ENCODE measurements around the gene DLST. TPM values are rescaled to one million over a fixed set of nuclear protein-coding genes. Genes with fewer than 3 reads are reported as not detected.

DLST gene
- total RNA-seq, 1 experiment from 2014 or later = 80.2 TPM

DNA sequence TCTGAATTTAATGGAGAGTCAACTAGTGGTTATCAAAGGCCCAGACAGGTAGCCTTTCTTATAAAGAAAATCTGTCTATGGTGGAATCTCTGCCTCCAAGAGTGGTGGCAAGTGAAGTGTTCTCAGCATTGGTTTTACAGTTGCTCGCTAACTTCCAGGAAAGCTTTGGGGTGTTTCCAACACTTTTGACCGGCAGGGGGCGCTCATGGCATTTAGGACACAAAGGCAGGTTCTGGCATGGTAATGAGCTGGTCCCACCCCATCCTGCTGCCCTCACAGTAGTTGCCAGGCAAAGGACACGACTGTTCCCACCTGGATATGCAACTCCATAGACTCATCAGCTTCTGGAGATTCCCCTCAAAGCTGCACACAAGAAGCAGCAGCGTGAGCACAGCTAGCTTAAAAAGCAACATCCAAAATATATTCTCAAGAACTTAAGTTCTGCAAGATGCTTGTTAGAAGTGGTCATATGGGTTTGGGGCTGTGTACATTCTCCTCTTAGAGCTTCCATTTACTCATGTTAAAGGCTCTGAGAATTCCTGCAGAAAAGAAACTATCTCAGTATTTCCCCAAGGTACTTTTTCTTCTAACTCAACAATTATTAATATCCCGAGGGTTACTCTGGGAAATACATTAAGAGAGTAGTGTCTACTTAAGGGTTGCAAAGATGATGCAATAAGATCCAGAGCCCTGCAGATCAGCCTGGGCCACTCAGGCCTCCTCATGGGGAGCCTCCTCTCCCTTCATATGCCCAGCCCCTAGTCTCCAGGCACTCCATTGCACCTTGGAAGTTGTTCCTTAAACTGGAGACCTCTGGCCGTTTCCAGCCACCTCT is 20.6 kb upstream of the DLST start:
- DNase-seq (ENCODE audit: low read depth) = peak; percentile 75

DNA sequence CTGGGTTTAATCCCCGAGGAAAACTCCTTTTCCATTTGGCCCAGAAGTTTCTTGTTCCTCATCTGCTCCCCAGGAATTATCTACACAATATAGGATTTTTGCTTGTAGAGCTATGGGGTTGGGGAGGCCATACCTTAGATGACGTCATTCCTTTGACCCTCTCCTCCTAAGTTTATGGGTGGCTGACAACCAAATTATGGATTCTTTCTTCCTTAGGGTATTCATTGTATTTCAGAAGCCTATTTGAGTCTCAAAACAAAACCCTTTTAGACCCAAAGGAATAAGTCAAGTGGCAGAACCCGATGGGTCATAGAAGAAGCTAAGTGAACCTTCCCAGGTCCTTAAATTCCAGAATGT is 20.0 kb upstream of the DLST start:
- no peak for DNase-seq (ENCODE audit: low read depth)

DNA sequence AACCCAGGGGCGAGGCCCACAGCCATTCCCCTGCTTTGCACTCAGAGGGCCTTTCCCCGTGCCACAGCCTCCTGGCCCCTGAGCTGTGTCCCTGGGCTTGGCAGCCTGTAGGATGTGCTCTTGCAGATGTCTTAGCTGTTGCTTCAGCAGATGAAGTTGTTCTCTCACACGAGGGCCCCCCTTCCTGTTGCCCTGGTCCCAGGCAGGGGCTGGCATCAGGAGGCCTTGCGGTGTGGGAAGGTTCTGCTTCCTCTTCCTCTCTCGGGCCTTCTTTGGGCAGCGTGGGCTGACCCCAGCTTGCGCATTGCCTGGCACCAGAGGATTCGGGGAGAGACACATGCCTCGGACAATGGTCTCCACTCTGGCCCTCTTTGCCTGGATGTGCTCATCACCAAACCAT is 18.4 kb upstream of the DLST start:
- DNase-seq (ENCODE audit: low read depth) = no peak

DNA sequence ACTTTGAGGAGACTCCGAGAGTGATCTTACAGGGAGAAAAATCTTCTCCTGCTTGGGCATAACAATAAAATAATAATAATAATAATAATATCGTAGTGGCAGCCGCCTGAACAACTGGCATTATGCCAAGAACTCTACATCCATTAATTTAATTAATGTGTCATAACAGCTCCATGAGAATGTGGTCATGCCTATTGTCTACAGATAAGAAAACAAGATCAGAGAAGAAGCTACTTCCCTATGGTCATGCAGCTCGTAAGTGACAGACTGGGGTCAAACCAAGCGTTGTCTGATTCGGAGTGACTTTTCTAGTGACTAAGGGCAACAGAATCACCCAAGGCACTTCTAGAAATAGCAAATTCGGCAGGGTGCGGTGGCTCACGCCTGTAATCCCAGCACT is 17.5 kb upstream of the DLST start:
- no peak for DNase-seq (ENCODE audit: low read depth)

DNA sequence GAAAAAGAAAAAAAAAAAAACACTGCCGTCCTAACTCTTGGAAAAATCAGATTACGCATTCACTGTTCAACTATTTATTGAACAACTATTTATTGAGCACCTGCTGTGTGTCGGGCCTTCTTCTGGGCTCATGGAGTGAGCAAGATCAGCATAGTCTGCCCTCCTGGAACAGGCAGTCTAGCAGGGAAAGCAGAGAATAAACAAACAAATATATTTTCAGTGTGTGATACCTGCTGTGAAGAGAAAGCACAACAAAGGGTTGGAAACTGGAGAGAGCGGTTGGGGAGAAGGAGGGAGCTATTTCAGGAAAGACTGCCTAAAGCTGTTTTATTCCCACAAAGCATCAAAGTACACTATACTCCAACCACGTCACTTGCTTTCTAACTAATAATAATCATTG is 16.6 kb upstream of the DLST start:
- no peak for DNase-seq (ENCODE audit: low read depth)

DNA sequence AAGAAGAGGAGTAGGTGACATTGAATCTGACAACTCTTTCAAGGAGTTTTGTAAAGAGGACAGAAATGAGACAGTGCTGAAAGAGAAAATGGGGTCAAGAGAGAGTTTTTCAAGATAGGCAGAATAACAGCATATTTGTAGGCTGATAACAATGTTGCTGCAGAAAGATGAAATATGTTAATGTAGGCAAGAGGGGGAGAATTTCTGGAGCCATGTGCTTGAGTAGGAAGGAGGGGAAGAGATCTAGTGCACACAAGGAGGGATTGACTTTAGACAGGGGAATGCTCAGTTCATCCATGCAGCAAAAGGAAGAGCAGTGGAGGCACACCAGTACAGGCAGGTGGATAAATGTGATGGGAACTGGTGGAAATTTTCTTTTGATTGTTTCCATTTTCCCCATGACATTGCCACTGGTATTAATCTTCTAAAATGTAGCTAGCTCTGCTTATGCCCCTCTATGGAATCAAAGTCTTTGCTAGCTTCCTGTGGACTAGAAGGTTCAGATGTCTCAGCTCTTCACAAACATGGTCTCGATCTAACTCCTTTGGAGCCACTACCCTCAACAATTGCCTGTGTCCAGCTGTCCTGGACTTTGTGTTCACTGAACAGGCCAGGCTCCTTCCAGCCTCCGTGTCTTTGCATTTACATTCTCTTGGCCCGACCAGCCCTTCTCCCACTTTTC is 14.9 kb upstream of the DLST start:
- DNase-seq (ENCODE audit: low read depth) = no peak

DNA sequence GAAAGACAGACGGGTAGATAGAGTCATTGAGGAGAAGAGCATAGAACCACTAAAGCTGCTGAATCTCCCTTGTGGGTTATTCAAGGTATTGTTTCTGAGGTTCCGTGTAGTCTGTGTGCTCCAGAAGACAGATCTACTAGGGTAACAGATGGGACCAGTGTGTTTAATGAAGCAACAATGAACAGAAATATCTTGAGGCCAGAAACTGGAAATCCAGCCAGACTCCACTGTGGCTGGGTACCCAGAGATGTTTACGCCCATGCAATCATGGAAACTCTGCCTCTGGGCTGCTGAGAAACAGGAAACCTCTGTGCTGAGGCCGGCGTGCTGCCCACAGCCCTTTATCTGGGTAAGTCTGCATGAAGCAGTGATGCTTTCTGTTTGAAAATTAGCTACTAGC is 14.0 kb upstream of the DLST start:
- no peak for DNase-seq (ENCODE audit: low read depth)

DNA sequence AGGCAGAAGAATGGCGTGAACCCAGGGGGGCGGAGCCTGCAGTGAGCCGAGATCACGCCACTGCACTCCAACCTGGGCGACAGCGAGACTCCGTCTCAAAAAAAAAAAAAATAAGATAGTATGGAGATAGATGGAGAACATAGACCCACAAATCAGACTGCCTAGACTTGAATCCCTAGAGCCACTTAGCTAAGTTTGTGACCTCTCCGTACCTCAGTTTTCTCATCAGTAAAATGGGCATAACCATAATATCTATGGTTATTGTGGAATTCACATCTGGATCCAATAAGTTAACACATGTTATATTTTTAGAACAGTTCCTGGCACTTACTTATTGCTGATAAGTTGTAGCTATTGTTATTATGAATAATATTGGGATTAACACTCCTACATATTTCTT is 13.0 kb upstream of the DLST start:
- no peak for DNase-seq (ENCODE audit: low read depth)

DNA sequence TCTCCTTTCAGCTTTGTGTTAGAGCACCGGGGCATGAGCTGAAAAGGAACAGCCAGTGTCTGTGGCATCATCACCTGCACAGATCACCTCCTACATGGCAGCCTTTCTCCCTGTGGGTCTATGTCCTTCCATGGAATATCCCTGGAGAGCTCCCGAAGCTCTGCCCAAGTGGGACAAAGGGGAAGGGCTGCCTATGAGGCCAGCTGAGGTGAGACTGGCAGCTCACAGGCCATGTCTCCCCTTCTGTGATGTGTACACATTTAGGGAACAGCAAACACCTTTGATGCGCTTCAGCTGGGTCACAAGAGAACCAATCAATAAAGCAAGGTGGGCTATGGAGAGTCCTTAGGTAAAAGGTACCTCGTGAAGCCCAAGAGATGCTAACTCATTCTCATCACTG is 9.9 kb upstream of the DLST start:
- no peak for DNase-seq (ENCODE audit: low read depth)

DNA sequence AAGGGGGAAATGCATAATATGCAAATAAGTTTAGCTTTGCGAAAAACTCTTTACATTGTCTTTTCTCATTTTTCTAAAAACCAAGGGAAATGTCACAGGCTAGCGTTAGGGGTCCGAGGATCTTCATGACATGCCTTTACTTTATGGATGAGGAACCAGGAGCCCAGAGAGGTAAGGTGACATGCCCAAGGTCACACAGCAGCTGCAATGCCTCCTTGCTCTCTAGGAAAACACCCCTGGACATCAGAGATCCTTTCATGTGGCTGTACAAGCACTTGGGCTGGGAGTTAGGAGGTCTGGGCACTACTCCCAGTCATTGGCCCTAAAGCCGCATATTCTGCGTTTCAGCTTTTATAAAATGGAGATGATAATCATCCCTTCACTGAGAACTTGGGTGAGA is 6.5 kb upstream of the DLST start:
- DNase-seq (ENCODE audit: low read depth) = no peak

DNA sequence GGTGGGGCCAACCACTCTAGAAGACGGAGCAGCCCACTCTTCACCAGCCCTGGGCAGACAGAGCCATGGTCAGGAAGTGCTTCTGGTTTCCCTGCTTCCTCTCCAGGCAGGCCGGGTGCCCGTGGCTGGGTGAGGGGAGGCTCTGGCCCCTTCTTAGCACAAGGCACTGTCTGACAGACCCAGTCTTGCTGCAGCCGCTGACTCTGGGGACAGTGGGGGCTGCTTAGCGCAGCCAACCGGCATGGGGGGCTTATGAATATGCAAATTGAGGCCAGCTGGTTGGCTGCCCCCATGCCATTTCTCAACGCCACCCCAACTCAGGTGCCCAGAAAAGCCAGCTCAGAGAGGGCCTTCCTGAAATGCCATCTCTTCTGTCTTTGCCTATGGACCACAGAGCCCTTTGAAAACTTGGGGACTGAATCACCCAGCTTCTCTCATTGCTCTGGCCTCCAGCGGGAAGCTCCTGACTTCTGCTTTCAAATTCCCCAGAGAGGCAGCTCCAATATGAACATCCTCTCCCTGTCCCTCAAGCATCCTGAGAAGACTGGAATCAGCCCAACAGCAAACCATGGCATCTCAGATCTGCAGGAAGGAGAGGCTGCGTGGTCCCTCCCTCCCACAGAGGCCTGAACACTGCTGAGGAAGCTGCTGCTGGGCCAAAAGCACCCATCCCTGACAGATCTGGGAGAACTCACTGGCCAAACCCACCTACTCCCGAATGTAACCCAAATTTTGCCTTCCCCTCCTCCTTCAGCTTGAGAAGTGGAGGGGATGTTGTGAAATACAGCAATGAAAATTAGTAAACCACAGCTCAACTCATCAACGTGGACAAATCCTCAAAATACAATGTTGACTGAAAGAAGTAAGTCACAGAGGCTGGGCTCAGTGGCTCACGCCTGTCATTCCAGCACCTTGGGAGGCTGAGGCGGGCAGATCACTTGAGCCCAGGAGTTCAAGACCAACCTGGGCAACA is 5.5 kb upstream of the DLST start, which contains the start of gene PROX2:
Gene PROX2, minus strand, starts transcription at position 205 of the 973 bp plus-strand sequence. CDS start 12,311 bp downstream, outside the sequence.
- no peak for DNase-seq (ENCODE audit: low read depth)

DNA sequence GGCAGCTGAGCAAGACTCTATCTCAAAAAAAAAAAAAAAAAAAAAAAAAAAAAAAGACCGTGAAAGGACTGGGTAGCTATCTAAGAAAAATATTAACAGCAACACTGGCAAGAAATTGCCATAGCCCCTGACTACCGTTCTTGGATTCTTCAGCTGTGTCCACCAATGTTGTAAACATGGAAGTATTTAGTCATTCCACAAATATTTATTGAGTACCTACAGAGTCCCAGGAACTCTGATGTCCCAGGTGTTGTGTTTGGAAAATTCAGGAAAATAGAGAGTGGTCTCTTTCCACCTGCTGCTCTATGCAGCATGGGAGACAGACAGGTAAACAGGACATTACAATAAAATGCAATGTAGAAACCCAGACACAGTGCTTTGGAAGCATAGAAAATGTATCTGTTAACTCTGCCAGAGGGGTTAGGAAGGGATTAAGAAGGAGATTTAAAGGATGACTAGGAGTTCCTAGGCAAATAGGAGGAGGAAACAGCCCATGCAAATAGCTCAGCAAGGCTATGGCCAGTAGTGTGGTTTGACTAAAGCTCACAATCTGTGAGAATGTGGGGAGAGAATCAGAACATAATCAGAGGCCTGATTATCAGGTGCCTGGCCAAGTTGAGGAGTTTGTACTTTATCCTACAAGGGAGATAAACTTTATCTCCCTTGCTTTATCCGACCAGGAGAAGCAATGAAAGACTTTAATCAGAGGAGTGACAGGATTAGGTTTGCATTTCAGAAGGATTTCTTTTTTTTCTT is 2.1 kb upstream of the DLST start:
- DNase-seq (ENCODE audit: low read depth) = no peak

DNA sequence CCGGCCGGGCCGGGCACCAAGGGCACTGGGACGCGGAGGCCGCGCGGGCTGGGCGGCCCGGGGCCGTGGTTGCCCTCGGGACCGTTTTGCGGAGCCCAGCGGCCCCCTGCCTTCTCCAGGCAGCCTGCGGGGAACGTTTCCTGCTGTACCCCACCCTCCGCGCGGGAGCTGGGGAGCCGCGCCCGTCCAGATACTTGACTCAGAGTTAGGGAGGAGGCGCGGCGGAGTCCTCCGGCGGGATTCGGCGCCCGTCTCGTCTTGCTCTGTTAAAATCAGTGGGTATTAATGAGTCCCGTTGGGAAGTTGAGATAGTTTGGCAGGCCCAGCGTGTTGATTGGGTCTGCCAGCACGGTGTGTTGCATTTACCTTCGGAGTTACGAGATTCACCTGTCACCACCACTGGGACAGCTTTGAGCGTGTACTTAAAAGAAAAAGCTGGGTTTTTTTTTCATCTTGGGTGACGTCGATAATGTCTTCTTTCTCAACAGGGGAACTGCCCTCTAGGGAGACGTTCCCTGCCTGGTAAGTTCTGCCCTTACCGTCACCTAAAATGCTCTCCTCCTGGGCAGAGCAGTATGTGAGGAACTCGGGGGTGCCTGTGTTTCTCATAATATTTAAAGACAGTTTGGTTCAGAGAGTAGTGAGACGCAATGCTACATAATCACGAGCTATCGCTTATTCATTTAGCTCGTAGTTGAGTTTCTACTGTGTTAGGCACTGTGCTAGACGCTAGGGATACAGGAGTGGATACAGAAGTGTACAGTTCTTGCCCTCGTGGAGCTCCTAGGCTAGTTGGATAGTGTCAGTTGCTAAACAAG is 596 bp downstream of the DLST start:
- DNase-seq (ENCODE audit: low read depth) = no peak

DNA sequence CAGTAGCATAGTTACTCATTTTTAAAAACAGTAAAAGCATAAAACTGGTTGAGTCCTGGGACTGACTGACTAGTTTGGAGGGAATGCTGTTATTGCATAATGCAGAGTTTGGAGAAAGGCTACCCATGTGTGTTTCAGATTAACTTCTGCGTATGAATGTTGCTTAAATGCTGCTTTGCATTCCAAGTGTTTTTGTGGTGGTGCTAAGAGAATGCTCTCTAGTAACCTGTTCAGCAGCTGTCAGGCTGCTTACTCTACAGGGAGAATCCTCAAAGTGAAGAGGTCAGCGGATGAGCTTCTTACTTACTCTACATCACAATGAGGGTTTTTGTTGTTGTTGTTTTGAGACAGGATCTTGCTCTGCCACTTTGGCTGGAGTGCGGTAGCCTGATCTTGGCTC is 4.3 kb downstream of the DLST start:
- no peak for DNase-seq (ENCODE audit: low read depth)

DNA sequence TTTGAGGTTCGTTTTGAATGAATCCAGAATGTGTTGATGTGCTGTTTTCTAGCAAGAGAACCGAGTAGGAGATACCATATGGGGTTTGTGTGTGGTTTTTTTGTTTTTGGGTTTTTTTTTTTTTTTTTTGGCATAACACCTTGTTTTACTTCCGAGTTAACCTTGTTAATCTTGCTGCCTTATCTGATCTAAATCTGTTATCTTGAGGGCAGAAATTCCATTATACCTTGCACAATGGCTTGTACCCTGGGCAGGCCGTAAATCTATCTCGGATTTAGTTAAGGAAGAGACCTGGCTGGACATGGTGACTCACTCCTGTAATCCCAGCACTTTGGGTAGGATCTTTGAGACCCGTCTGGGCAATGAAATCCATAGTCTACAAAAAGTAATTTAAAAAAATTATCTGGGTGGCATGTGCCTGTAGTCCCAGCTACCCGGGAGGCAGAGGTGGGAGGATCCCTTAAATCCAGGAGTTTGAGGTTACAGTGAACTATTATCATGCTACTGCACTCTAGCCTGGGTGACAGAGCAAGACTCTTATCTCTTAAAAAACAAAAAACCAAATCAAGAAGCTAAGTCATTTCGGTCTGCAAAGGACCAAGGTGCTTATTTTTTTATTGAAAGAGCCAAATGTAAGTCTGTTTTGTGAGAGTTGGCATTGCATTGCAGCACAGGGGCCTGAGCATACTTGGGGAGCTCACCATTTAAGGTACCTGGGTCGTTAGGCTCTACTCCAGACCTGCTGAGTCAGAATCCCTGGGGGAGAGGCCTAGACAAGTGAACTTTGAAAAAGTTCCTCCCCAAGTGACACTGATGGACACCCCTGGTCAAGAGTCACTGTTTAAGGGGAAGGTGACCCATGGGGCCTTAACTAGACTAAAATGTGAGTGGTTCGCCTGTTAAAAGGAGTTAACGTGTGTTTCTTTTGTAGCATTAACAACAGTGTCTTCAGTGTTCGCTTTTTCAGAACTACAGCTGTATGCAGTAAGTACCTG is 6.7 kb downstream of the DLST start:
- peak; percentile 31 for DNase-seq (ENCODE audit: low read depth)

DNA sequence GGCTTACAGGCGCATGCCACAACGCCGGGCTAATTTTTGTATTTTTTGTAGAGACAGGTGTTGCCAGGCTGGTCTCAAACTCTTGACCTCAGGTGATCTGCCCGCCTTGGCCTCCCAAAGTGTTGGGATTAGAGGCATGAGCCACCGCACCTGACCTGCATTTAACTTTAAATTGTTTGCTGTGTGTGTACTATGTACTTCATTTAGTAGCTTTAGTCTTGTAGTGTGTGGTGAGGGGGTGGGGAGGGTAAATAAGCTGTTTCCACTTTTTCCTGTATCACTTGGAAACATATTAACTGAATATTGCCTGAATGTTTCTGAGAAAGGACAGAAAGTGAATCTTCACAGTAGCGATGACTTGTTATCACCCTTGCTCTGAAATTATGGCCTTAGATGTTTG is 8.5 kb downstream of the DLST start:
- no peak for DNase-seq (ENCODE audit: low read depth)

DNA sequence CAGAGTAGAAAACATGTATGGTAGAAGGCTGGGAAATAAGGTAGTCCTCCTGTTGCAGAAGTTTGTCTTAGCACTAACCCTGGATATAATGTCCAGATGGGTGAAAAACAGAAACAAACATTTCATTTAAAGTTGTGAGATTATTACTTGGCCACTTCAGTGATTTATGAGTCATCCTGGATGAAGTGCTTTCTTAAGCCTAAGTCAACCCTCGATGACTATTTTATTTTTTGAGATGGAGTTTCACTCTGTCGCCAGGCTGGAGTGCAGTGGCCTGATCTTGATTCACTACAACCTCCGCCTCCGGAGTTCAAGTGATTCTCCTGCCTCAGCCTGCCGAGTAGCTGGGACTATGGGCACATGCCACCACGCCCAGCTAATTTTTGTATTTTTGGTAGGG is 10.2 kb downstream of the DLST start:
- DNase-seq (ENCODE audit: low read depth) = no peak

DNA sequence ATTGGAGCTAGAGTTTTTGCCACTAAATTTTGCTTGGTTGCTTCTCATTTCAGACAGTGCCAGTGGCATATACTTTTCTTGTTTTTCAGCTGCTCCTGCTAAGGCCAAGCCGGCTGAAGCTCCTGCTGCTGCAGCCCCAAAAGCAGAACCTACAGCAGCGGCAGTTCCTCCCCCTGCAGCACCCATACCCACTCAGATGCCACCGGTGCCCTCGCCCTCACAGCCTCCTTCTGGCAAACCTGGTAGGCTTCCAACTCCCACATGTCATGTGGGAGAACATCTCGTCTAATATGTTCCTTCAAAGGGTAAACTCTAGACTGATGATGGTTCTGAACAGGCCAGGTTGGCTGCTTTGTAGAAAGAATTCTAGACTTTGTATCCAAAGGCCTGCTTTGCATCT is 11.0 kb downstream of the DLST start:
- no peak for DNase-seq (ENCODE audit: low read depth)

DNA sequence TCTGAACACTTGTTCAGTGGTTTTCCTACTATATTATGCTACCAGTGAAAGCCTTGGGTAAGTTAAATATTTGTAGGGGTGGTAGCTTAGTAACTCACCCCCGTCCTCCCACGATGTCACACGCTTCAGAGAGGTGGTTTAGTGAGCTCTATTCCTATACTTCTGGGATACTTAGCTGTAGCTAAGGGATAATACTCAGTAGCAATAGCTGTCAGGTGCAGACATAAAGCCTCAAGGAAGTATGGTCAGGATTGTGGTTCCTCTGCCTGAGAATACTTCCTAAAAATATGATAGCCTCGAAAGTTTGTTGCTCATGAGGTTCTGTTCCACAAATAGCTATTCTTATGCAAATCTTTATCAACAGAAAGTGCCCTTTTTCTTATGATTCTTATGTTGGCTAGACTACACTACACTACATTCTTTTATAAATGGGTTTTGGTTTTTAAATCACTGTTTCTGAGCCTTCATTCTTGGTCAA is 11.9 kb downstream of the DLST start:
- DNase-seq (ENCODE audit: low read depth) = no peak
